Astrocyte of the spinal cord (primary cell): ENCODE results near the gene INCA1.

ENCODE experiments used
- DNase-seq: peaks from one replicate; pipeline ENCODE4 v3.0.0; 2011; ENCODE audit warnings: low read depth, low spot score
- H3K4me3 ChIP-seq: 2 replicates; pipeline ENCODE4 v1.5.1; 2011; ENCODE audit warnings: low read depth, mild to moderate bottlenecking, low read length, moderate library complexity
- in situ Hi-C: cut with HindIII; loops from 2 replicates; pipeline ENCODE4 v1.10.0; 2017; ENCODE audit warnings: low sequenced_read_pairs
- TF ChIP-seq, protein P1 (sequence below): IDR thresholded peaks from 2 replicates; pipeline ENCODE4 v1.5.1; 2012; ENCODE audit warnings: low read depth, mild to moderate bottlenecking, low read length, inconsistent platforms

Gene INCA1

GRCh38 chr17:4939546-4939795 lies 57.9 kb downstream of the INCA1 start:
- peak overlapping the region; percentile 97 for H3K4me3 ChIP-seq
- DNase-seq: no peak
- in situ Hi-C loops: no loop called here
- TF ChIP-seq, protein P1, sequence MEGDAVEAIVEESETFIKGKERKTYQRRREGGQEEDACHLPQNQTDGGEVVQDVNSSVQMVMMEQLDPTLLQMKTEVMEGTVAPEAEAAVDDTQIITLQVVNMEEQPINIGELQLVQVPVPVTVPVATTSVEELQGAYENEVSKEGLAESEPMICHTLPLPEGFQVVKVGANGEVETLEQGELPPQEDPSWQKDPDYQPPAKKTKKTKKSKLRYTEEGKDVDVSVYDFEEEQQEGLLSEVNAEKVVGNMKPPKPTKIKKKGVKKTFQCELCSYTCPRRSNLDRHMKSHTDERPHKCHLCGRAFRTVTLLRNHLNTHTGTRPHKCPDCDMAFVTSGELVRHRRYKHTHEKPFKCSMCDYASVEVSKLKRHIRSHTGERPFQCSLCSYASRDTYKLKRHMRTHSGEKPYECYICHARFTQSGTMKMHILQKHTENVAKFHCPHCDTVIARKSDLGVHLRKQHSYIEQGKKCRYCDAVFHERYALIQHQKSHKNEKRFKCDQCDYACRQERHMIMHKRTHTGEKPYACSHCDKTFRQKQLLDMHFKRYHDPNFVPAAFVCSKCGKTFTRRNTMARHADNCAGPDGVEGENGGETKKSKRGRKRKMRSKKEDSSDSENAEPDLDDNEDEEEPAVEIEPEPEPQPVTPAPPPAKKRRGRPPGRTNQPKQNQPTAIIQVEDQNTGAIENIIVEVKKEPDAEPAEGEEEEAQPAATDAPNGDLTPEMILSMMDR: no peak

- no peak for DNase-seq
- in situ Hi-C loops: no loop called here
- TF ChIP-seq, protein P1: no peak
- peak overlapping the region; percentile 97 for H3K4me3 ChIP-seq
Observed at GRCh38 chr17:4938688-4939545, 58.4 kb downstream of the INCA1 start.
